Lung (tissue), 12 donors: ENCODE results near the gene FRMD8. TPM values are rescaled to one million over a fixed set of nuclear protein-coding genes. Genes with fewer than 3 reads are reported as not detected.

ENCODE experiments used
- ATAC-seq: fragments of 200-7000 bp; cut with Tn5 transposase; one replicate; pipeline ENCODE4 v1.9.1; 2020; ENCODE audit warnings: moderate number of reproducible peaks; ENCODE audit not compliant: insufficient read depth, low FRiP score
- DNase-seq, 3 donors: peaks; one replicate each; pipeline ENCODE4 v3.0.0-alpha.2; 2013 to 2017
- H3K27ac ChIP-seq, 2 donors: one replicate each; pipeline ENCODE4 v1.5.1; 2013; ENCODE audit warnings: mild to moderate bottlenecking in 2 of 2, moderate library complexity in 2 of 2, control low read depth in 1 of 2, inconsistent platforms in 1 of 2, low read depth in 1 of 2, low read length in 1 of 2
- H3K27me3 ChIP-seq, 3 donors: one replicate each; pipeline ENCODE4 v1.5.1; 2013; ENCODE audit warnings: low read length in 2 of 3; ENCODE audit not compliant: control insufficient read depth in 3 of 3, insufficient read depth in 3 of 3
- H3K36me3 ChIP-seq, 4 donors: one replicate each; pipeline ENCODE4 v1.5.1; 2013; ENCODE audit warnings: low read length in 4 of 4, mild to moderate bottlenecking in 1 of 4, moderate library complexity in 1 of 4; ENCODE audit not compliant: control insufficient read depth in 4 of 4, insufficient read depth in 4 of 4
- H3K4me1 ChIP-seq, 5 donors: one replicate each; pipeline ENCODE4 v1.5.1; 2013; ENCODE audit warnings: low read length in 5 of 5, mild to moderate bottlenecking in 2 of 5, moderate library complexity in 1 of 5; ENCODE audit not compliant: control insufficient read depth in 5 of 5, insufficient read depth in 5 of 5
- H3K4me3 ChIP-seq: one replicate; pipeline ENCODE4 v1.5.1; 2013; ENCODE audit warnings: mild to moderate bottlenecking, control low read depth, moderate library complexity
- H3K9ac ChIP-seq, 2 donors: one replicate each; pipeline ENCODE4 v1.5.1; 2013; ENCODE audit warnings: low read length in 2 of 2, control low read depth in 1 of 2; ENCODE audit not compliant: insufficient read depth in 1 of 2
- H3K9me3 ChIP-seq, 4 donors: one replicate each; pipeline ENCODE4 v1.5.1; 2013; ENCODE audit warnings: low read length in 3 of 4, mild to moderate bottlenecking in 1 of 4, moderate library complexity in 1 of 4; ENCODE audit not compliant: control insufficient read depth in 4 of 4, insufficient read depth in 3 of 4
- CTCF ChIP-seq: IDR thresholded peaks from 2 replicates; pipeline ENCODE4 v1.5.1; 2012; ENCODE audit warnings: mild to moderate bottlenecking; ENCODE audit errors: control extremely low read depth, extremely low read depth
- WGBS, 2 donors: extraction: QIAGEN DNeasy Blood & Tissue Kit; methylation state at CpG; one replicate each; pipeline ENCODE4 v1.1.7; 2013; 5-methylcytosine and 5-hydroxymethylcytosine counted together
- polyA plus RNA-seq, 2 donors: library from polyadenylated mRNA; stranded (reverse); fragments of 200-250 nt; gene quantifications; one replicate each; pipeline ENCODE4 v1.2.1, GENCODE V29; 2013
- total RNA-seq, 2 donors: library from RNA; depleted of rRNA in 1 of 2; stranded (reverse); fragments of >200 nt in 1 of 2; gene quantifications; one replicate each; pipeline ENCODE4 v1.2.1, GENCODE V29; 2014 to 2021
- donor health status: control.
- donor health status: control.
- donor health status: Bipolar disorder and iron deficiency.
- donor health status: healthy.
- donor health status: DM: yes; HTN: yes; CAD: no.

FRMD8 gene
- total and polyA plus RNA-seq, 4 donors: 15.8 to 39.9 (median 22.1) TPM

DNA sequence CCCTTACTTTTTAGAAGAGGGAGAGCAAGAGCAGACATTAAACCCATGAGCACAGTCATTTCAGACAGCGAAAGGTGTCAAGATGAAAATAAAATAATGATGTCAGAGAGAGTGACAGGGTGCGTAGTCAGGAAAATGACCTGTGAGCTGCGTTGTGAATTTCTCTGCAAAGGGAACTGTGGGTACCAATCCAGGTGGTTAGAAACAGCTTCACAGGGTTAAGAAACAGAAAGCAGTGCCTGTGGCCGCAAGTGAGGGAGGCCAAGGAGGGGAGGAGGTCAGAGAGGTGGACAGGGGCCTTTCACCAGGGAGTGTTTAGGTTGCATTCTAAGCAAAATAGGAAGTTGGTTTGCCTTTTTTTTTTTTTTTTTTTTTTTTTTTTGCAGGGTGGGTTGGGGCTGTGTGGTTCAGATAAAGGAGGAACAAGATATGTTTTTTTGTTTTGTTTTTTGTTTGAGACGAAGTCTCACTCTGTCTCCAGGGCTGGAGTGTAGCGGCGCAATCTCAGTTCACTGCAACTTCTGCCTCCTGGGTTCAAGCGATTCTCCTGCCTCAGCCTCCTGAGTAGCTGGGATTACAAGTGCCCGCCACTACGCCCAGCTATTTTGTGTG lies 24.0 kb upstream of the FRMD8 start:
- 33 to 67% methylated on average over 10 of the region's 10 CpGs for WGBS, 2 donors
- ATAC-seq: no peak
- no peak overlapping the region for H3K9ac ChIP-seq

DNA sequence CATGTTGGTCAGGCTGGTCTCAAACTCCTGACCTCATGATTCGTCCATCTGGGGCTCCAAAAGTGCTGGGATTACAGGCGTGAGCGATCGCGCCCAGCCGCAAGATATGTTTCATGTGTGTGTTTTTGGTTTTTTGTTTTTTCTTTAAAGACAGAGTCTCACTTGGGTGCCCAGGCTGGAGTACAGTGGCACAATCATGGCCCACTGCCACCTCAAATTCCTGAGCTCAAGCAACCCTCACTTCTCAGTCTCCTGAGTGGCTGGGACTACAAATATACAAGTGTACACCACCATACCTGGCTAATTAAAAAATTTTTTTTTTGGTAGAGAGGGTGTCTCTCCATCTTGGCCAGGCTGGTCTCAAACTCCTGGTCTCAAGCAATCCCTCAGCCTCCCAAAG lies 23.5 kb upstream of the FRMD8 start:
- Histone ChIP-seq H3K4me3 (no peak overlapping the region), H3K36me3 (no peaks in the 10 kb centered on the region), H3K9me3 (no peaks in the 10 kb centered on the region), H3K4me1 (no peaks in the 10 kb centered on the region), H3K9ac (no peak overlapping the region), H3K27ac (no peak overlapping the region), H3K27me3 (no peaks in the 10 kb centered on the region)
- no peak for TF ChIP-seq CTCF
- ATAC-seq (no peak), DNase-seq (no peak)
- 74 to 82% methylated on average over 6 of the region's 6 CpGs for WGBS, 2 donors

More for the DNA sequence above, 24.0 kb upstream of the FRMD8 start:
- no peak overlapping the region for H3K4me3 ChIP-seq
- H3K4me1 ChIP-seq: no peaks in the 10 kb centered on the region
- H3K36me3 ChIP-seq: no peaks in the 10 kb centered on the region
- no peak for DNase-seq
- no peak overlapping the region for H3K27ac ChIP-seq
- TF ChIP-seq CTCF: no peak
- peaks cover 0 to 4% (median 0%) of the 10 kb centered on the region in 3 donors for H3K27me3 ChIP-seq
- no peaks in the 10 kb centered on the region for H3K9me3 ChIP-seq

GRCh38 chr11:65363770-65364169 lies 22.7 kb upstream of the FRMD8 start:
- Histone ChIP-seq H3K9ac (no peak overlapping the region), H3K4me1 (no peaks in the 10 kb centered on the region), H3K4me3 (no peak overlapping the region), H3K27me3 (no peaks in the 10 kb centered on the region), H3K27ac (no peak overlapping the region), H3K36me3 (no peaks in the 10 kb centered on the region), H3K9me3 (no peaks in the 10 kb centered on the region)
- DNase-seq (no peak), ATAC-seq (no peak)
- TF ChIP-seq CTCF: no peak
- 68 to 82% methylated on average over 3 of the region's 3 CpGs for WGBS, 2 donors

- WGBS, 2 donors: 4 to 7% methylated on average over 4 of the region's 4 CpGs
- DNase-seq (peak; percentile 49 to 80 (median 77)), ATAC-seq (peak; percentile 83)
- TF ChIP-seq CTCF: peak; percentile 85
- Histone ChIP-seq H3K9me3 (no peaks in the 10 kb centered on the region), H3K36me3 (no peaks in the 10 kb centered on the region), H3K4me1 (peaks cover 0 to 5% (median 0%) of the 10 kb centered on the region in 5 donors), H3K27ac (peak overlapping the region in 1 of 2 donors; percentile 51), H3K4me3 (no peak overlapping the region), H3K27me3 (no peaks in the 10 kb centered on the region), H3K9ac (no peak overlapping the region)
These were observed 20.1 kb upstream of the FRMD8 start for GRCh38 chr11:65366340-65366773.
